Measurements from ENCODE around the gene GRID1. TPM values are rescaled to one million over a fixed set of nuclear protein-coding genes. Genes with fewer than 3 reads are reported as not detected.

The GRID1 gene
- total RNA-seq, 1 donor from 2014 or later, result 0.75 TPM

DNA sequence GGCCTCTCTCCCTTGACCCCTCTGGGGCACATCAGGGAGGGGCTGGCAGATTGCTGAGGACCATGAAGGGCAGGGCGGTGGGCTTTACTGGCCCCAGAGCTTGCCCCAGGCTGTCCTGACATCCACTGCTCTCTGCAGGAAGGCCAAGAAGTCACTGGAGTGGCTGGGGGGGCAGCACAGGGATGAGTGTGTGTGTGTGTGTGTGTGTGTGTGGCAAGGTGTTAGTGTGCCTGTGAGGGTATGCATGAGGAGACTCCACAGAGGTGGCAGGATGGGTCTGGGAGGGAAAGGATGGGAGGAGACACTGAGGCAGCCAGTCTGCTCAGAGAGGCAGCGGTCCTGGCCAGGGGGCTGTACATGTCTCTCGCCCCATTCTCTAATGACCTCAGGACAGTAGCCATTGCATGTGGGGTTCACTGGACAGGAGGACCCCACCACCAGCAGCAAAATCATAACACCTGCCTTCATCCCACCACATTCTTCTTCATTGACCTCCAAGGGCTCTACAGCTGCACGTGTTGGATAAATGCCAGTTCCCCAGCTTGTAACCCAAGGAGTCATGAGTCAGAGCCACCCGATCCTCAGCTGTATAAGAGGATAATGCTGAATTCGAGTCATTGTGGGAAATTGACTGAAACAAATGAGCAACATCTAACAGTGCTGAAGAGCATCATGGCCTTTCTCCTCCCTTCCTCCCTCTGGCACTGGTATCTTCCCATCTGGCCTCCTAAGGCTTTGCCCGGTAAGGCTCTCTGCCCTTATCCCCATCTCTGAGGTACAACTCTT is 720.5 kb downstream of the GRID1 start:
- H3K79me2 ChIP-seq (ENCODE audit: insufficient read depth, low read length), result no peaks in the 10 kb centered on the region
- H3K36me3 Mint-ChIP-seq (ENCODE audit: low read depth, unreplicated experiment), result no peaks in the 10 kb centered on the region
- no peaks in the 10 kb centered on the region for H3K27me3 ChIP-seq (ENCODE audit: insufficient read depth, low read length)
- H3K9me3 ChIP-seq (ENCODE audit: insufficient read depth, low read depth, low read length), result no peaks in the 10 kb centered on the region
- H3K27ac ChIP-seq (ENCODE audit: low read depth, low read length), result no peak overlapping the region
- H3K4me1 Mint-ChIP-seq (ENCODE audit: low read depth, unreplicated experiment), result peaks cover 23% of the 10 kb centered on the region
- peaks cover 2% of the 10 kb centered on the region for H3K9me3 Mint-ChIP-seq (ENCODE audit: unreplicated experiment)
- peak overlapping the region; percentile 35 for H3K27ac Mint-ChIP-seq (ENCODE audit: unreplicated experiment)
- H3K27me3 Mint-ChIP-seq (ENCODE audit: low read depth, unreplicated experiment), result no peaks in the 10 kb centered on the region
- H3K9ac ChIP-seq (ENCODE audit: low read length), result no peak overlapping the region
- DNase-seq (ENCODE audit: low read depth) (peak; percentile 44), FAIRE-seq (no peak)
- no peak for TF ChIP-seq EZH2 (IDR thresholded peaks at IDR 0.05; ENCODE audit: insufficient read depth, low read length)
- TF ChIP-seq, protein P1, sequence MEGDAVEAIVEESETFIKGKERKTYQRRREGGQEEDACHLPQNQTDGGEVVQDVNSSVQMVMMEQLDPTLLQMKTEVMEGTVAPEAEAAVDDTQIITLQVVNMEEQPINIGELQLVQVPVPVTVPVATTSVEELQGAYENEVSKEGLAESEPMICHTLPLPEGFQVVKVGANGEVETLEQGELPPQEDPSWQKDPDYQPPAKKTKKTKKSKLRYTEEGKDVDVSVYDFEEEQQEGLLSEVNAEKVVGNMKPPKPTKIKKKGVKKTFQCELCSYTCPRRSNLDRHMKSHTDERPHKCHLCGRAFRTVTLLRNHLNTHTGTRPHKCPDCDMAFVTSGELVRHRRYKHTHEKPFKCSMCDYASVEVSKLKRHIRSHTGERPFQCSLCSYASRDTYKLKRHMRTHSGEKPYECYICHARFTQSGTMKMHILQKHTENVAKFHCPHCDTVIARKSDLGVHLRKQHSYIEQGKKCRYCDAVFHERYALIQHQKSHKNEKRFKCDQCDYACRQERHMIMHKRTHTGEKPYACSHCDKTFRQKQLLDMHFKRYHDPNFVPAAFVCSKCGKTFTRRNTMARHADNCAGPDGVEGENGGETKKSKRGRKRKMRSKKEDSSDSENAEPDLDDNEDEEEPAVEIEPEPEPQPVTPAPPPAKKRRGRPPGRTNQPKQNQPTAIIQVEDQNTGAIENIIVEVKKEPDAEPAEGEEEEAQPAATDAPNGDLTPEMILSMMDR (IDR thresholded peaks at IDR 0.05; ENCODE audit: insufficient read depth, low read depth, low read length), result no peak
- H2AFZ ChIP-seq (ENCODE audit: low read depth, low read length), result no peak overlapping the region
- H3K4me2 ChIP-seq (ENCODE audit: low read length), result no peak overlapping the region
- H3K36me3 ChIP-seq (ENCODE audit: insufficient read depth, low read length), result no peaks in the 10 kb centered on the region
- no peaks in the 10 kb centered on the region for H4K20me1 ChIP-seq (ENCODE audit: insufficient read depth, low read length)
- no peak overlapping the region for H3K4me3 ChIP-seq (ENCODE audit: insufficient read depth, low read depth, low read length)
- H3K4me3 Mint-ChIP-seq (ENCODE audit: unreplicated experiment), result no peak overlapping the region
- peaks cover 28% of the 10 kb centered on the region for H3K4me1 ChIP-seq (ENCODE audit: insufficient read depth, low read length)

DNA sequence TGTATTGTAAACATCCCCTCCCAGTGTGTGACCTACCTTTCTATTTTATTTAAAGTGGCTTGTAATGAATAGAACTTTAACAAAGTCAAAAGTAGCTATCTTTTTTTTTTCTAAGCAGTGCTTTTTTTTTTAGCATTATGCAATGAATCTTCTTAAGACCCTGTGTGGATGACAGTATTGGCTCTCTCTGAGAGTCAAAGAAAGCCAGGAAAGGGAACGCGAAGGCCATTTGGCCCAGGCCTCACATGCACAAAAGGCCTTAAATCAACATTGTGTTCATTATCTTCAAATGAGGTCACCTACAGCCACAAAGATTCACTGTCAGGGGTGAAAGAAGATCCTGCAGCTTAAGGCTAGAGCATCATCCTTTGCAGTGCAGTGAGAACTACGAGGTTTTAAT is 721.5 kb downstream of the GRID1 start:
- Mint-ChIP-seq H3K9me3 (ENCODE audit: unreplicated experiment) (peaks cover 2% of the 10 kb centered on the region), H3K4me3 (ENCODE audit: unreplicated experiment) (no peak overlapping the region), H3K4me1 (ENCODE audit: low read depth, unreplicated experiment) (peaks cover 23% of the 10 kb centered on the region), H3K36me3 (ENCODE audit: low read depth, unreplicated experiment) (no peaks in the 10 kb centered on the region), H3K27me3 (ENCODE audit: low read depth, unreplicated experiment) (no peaks in the 10 kb centered on the region), H3K27ac (ENCODE audit: unreplicated experiment) (no peak overlapping the region)
- Histone ChIP-seq H3K9me3 (ENCODE audit: insufficient read depth, low read depth, low read length) (no peaks in the 10 kb centered on the region), H3K4me2 (ENCODE audit: low read length) (no peak overlapping the region), H2AFZ (ENCODE audit: low read depth, low read length) (no peak overlapping the region), H3K9ac (ENCODE audit: low read length) (no peak overlapping the region), H3K4me1 (ENCODE audit: insufficient read depth, low read length) (peaks cover 28% of the 10 kb centered on the region), H4K20me1 (ENCODE audit: insufficient read depth, low read length) (no peaks in the 10 kb centered on the region), H3K27me3 (ENCODE audit: insufficient read depth, low read length) (no peaks in the 10 kb centered on the region), H3K27ac (ENCODE audit: low read depth, low read length) (no peak overlapping the region), H3K36me3 (ENCODE audit: insufficient read depth, low read length) (no peaks in the 10 kb centered on the region), H3K4me3 (ENCODE audit: insufficient read depth, low read depth, low read length) (no peak overlapping the region), H3K79me2 (ENCODE audit: insufficient read depth, low read length) (no peaks in the 10 kb centered on the region)
- no peak for DNase-seq (ENCODE audit: low read depth)
- no peak for FAIRE-seq
- TF ChIP-seq, protein P1 (IDR thresholded peaks at IDR 0.05; ENCODE audit: insufficient read depth, low read depth, low read length), result no peak
- TF ChIP-seq EZH2 (IDR thresholded peaks at IDR 0.05; ENCODE audit: insufficient read depth, low read length), result no peak
